ENCODE data around the gene C8A.

C8A gene

GRCh38 chr1:56957931-56958330, 103.3 kb downstream of the C8A start:
- no peak overlapping the region for H3K4me3 ChIP-seq (ENCODE audit: low read depth, low read length)
- no peak for TF ChIP-seq CTCF (IDR thresholded peaks at IDR 0.05; ENCODE audit: borderline replicate concordance, insufficient read depth, low read depth, low read length)

GRCh38 chr1:56958526-56958925, 103.9 kb downstream of the C8A start:
- no peak for TF ChIP-seq CTCF (IDR thresholded peaks at IDR 0.05; ENCODE audit: borderline replicate concordance, insufficient read depth, low read depth, low read length)
- H3K4me3 ChIP-seq (ENCODE audit: low read depth, low read length), result no peak overlapping the region

- no peak for TF ChIP-seq CTCF (IDR thresholded peaks at IDR 0.05; ENCODE audit: borderline replicate concordance, insufficient read depth, low read depth, low read length)
- H3K4me3 ChIP-seq (ENCODE audit: low read depth, low read length), result no peak overlapping the region
These were observed 106.8 kb downstream of the C8A start for GRCh38 chr1:56961426-56961825.

GRCh38 chr1:56963667-56964066, 109.1 kb downstream of the C8A start:
- TF ChIP-seq CTCF (IDR thresholded peaks at IDR 0.05; ENCODE audit: borderline replicate concordance, insufficient read depth, low read depth, low read length), result no peak
- H3K4me3 ChIP-seq (ENCODE audit: low read depth, low read length), result no peak overlapping the region

GRCh38 chr1:56964349-56965017, 109.9 kb downstream of the C8A start:
- TF ChIP-seq CTCF (IDR thresholded peaks at IDR 0.05; ENCODE audit: borderline replicate concordance, insufficient read depth, low read depth, low read length), result no peak
- H3K4me3 ChIP-seq (ENCODE audit: low read depth, low read length), result no peak overlapping the region

- no peak overlapping the region for H3K4me3 ChIP-seq (ENCODE audit: low read depth, low read length)
- TF ChIP-seq CTCF (IDR thresholded peaks at IDR 0.05; ENCODE audit: borderline replicate concordance, insufficient read depth, low read depth, low read length), result no peak
These were observed 110.6 kb downstream of the C8A start for GRCh38 chr1:56965191-56965590.

GRCh38 chr1:56965916-56966697, 111.5 kb downstream of the C8A start, which contains the start of gene C8B:
Gene C8B, minus strand, starts transcription at chr1:56966015. Its CDS starts 67 bp downstream, at chr1:56965948.
- no peak for TF ChIP-seq CTCF (IDR thresholded peaks at IDR 0.05; ENCODE audit: borderline replicate concordance, insufficient read depth, low read depth, low read length)
- H3K4me3 ChIP-seq (ENCODE audit: low read depth, low read length), result no peak within 1 kb of the TSS

All from GM12875 (cell line).